ENCODE measurements around the gene GPC1. TPM values are rescaled to one million over a fixed set of nuclear protein-coding genes. Genes with fewer than 3 reads are reported as not detected.

GPC1 gene
- total RNA-seq, 1 donor from 2014 or later, result 27.2 TPM

GRCh38 chr2:240511351-240512108, 76.1 kb downstream of the GPC1 start:
- no peak for DNase-seq (ENCODE audit: low read depth, low spot score)

- no peak for DNase-seq (ENCODE audit: low read depth, low spot score)
These were observed 76.6 kb downstream of the GPC1 start for GRCh38 chr2:240512109-240512485.

GRCh38 chr2:240512666-240513535, 77.4 kb downstream of the GPC1 start:
- DNase-seq (ENCODE audit: low read depth, low spot score), result no peak

- DNase-seq (ENCODE audit: low read depth, low spot score), result peak; percentile 39
These were observed 78.3 kb downstream of the GPC1 start for GRCh38 chr2:240513549-240514287.

- no peak for DNase-seq (ENCODE audit: low read depth, low spot score)
These were observed 79.2 kb downstream of the GPC1 start for GRCh38 chr2:240514631-240515030.

GRCh38 chr2:240517342-240517741, 81.9 kb downstream of the GPC1 start:
- no peak for DNase-seq (ENCODE audit: low read depth, low spot score)

Other genes starting within 250 kb of the GPC1 start
- 3.8 and 5.3 TPM in 2 replicates for gene ANKMY1, start 122.3 kb downstream of the GPC1 start, total RNA-seq
- gene DUSP28, start 124.7 kb downstream of the GPC1 start, total RNA-seq, result 1.8 and 2.2 TPM in 2 replicates
- gene RNPEPL1, start 132.8 kb downstream of the GPC1 start, total RNA-seq, result 18.4 and 20.8 TPM in 2 replicates
- gene CAPN10, start 151.1 kb downstream of the GPC1 start, total RNA-seq, result 28.9 and 30.3 TPM in 2 replicates
- gene GPR35, start 189.8 kb downstream of the GPC1 start, total RNA-seq, result 0.13 and 0.21 TPM in 2 replicates
- not detected in 2 replicates for gene AQP12B, start 247.2 kb downstream of the GPC1 start, total RNA-seq

Measured in pulmonary artery endothelial cell (primary cell).